WERI-Rb-1 (cell line): Measurements from ENCODE around the gene MUC4.
"Not testable (repeated sequence)": the region's sequence is repeated elsewhere in the genome, so short reads cannot be mapped to it uniquely, and the experiment has no call there.

Source experiments
- DNase-seq: peaks from one replicate; pipeline ENCODE4 v3.0.0-alpha.2; 2020
- H3K27ac ChIP-seq: fragments of 250-450 bp; sonication (Bioruptor Pico); 2 replicates; pipeline ENCODE4 v1.5.1; 2020; ENCODE audit warnings: mild to moderate bottlenecking, moderate library complexity
- H3K27me3 ChIP-seq: fragments of 250-450 bp; sonication (Bioruptor Pico); 2 replicates; pipeline ENCODE4 v1.5.1; 2021; ENCODE audit warnings: mild to moderate bottlenecking, low read depth, moderate library complexity; ENCODE audit not compliant: insufficient read depth, severe bottlenecking
- H3K36me3 ChIP-seq: fragments of 250-450 bp; sonication (Bioruptor Pico); 2 replicates; pipeline ENCODE4 v1.5.1; 2020; ENCODE audit warnings: mild to moderate bottlenecking, moderate library complexity
- H3K4me3 ChIP-seq: 2 replicates; pipeline ENCODE4 v1.5.1; 2011; ENCODE audit warnings: low read depth, mild to moderate bottlenecking, control low read depth, low read length
- H3K9me3 ChIP-seq: fragments of 250-450 bp; sonication (Bioruptor Pico); 2 replicates; pipeline ENCODE4 v1.5.1; 2021; ENCODE audit warnings: mild to moderate bottlenecking, moderate library complexity; ENCODE audit not compliant: severe bottlenecking
- TF ChIP-seq, protein P1 (sequence below): IDR thresholded peaks from 2 replicates; pipeline ENCODE4 v1.5.1; 2011; ENCODE audit warnings: low read depth, mild to moderate bottlenecking, control low read depth, inconsistent platforms, low read length

The MUC4 gene

DNA sequence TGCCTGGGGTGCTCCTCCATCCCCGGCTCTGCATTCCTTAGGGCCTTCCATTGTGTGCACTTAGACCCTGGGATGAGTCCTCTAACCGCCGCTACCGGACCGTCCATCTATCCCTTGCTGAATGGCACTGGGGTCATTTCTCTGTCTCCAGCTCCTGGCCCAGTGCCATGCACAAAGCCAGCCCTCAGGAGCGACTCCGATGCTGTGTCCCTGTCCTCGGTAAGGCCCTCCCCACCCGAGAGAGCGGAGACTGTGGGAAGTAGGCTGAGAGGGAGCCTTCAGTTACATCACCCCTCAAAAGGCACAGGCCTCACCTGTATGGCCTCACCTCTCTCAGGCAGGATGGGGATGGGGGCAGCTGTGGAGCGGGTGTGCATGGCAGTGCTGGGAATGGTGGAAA lies 33.8 kb downstream of the MUC4 start:
- no peak for DNase-seq
- Histone ChIP-seq H3K4me3 (no peak overlapping the region), H3K9me3 (no peaks in the 10 kb centered on the region), H3K27me3 (no peaks in the 10 kb centered on the region), H3K36me3 (no peaks in the 10 kb centered on the region), H3K27ac (no peak overlapping the region)
- TF ChIP-seq, protein P1, sequence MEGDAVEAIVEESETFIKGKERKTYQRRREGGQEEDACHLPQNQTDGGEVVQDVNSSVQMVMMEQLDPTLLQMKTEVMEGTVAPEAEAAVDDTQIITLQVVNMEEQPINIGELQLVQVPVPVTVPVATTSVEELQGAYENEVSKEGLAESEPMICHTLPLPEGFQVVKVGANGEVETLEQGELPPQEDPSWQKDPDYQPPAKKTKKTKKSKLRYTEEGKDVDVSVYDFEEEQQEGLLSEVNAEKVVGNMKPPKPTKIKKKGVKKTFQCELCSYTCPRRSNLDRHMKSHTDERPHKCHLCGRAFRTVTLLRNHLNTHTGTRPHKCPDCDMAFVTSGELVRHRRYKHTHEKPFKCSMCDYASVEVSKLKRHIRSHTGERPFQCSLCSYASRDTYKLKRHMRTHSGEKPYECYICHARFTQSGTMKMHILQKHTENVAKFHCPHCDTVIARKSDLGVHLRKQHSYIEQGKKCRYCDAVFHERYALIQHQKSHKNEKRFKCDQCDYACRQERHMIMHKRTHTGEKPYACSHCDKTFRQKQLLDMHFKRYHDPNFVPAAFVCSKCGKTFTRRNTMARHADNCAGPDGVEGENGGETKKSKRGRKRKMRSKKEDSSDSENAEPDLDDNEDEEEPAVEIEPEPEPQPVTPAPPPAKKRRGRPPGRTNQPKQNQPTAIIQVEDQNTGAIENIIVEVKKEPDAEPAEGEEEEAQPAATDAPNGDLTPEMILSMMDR = no peak

GRCh38 chr3:195774917-195775316 lies 36.8 kb downstream of the MUC4 start:
- TF ChIP-seq, protein P1 = peak; percentile 55
- Histone ChIP-seq H3K27me3 (no peaks in the 10 kb centered on the region), H3K9me3 (no peaks in the 10 kb centered on the region), H3K27ac (no peak overlapping the region), H3K4me3 (no peak overlapping the region), H3K36me3 (no peaks in the 10 kb centered on the region)
- DNase-seq = peak; percentile 41

DNA sequence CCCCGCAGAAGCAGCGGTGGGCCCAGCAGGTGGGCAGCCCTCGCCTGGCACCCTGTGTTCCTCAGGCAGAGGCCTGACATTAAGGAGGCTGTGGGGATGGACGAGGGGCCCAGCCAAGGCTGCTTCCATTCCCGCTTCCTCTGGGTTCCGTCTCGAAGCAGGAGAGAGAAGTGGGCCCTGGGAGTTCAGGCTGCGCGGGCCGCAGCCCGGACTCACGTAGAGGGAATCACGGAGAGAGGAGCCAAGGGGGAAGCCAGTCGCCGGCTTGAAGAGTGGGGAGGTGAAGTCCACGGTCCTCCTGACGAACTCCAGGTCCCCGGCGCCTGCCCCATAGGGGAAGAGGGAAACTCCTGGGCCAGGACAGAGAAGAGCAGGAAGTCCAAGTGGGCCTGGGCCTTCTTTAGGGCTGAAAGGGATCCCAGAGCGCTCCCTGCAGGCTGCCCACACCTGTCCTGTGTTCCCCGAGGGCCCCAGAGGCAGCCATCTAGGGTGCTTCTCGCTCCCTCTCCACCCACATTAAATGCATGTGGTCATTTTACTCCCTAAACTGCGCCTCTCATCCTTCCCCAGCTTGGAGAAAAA lies 37.7 kb downstream of the MUC4 start:
- TF ChIP-seq, protein P1 = peak; percentile 18; the same call in 1 of the 2 replicates
- no peaks in the 10 kb centered on the region for H3K9me3 ChIP-seq
- H3K4me3 ChIP-seq = no peak overlapping the region
- H3K27me3 ChIP-seq = no peaks in the 10 kb centered on the region
- DNase-seq = no peak
- H3K36me3 ChIP-seq = no peaks in the 10 kb centered on the region
- H3K27ac ChIP-seq = no peak overlapping the region

- Histone ChIP-seq H3K27me3 (no peaks in the 10 kb centered on the region), H3K27ac (no peak overlapping the region), H3K36me3 (no peaks in the 10 kb centered on the region), H3K4me3 (no peak overlapping the region), H3K9me3 (no peaks in the 10 kb centered on the region)
- no peak for DNase-seq
- TF ChIP-seq, protein P1 = no peak
Observed at GRCh38 chr3:195771646-195772300, 40.0 kb downstream of the MUC4 start.

GRCh38 chr3:195770841-195771645 lies 40.7 kb downstream of the MUC4 start:
- H3K36me3 ChIP-seq, H3K27ac ChIP-seq, DNase-seq, H3K4me3 ChIP-seq, H3K9me3 ChIP-seq, H3K27me3 ChIP-seq: not testable (repeated sequence)

DNA sequence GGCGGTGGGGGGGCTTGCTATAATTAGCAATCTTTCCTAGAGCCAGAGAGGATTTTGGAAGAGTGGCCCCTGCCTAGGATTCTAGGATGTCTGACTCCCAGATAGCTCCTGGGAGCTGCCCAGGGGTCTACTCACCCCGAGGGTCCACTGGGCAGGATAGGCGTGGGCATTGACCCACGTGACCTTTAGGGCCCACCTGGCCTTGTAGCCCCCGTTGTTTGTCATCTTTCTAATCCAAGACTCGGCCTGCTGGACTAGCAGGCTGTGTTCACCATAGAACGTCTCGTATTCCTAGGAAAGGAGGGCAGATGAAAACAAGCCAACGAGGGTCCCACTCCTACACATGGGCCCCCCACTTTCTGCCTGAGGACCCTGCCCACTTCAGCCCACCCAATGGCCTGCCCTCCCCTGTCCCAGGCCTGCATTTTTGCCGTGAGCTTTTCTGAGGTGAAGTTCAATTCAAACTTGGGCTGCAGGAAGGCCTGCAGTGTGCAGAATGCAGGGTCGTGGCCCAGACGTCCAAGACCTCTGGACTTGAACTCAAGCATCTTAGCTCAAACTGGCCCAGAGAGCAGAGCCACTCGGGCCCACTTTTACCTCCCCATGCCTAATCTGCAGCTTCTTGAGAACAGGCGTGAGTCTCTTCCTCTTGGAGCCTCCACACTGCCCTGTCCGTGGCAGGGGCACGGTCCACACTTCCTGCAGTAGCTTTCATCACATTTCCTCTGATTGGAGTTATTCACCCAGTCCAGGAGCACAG lies 41.5 kb downstream of the MUC4 start:
- no peaks in the 10 kb centered on the region for H3K9me3 ChIP-seq
- no peaks in the 10 kb centered on the region for H3K36me3 ChIP-seq
- TF ChIP-seq, protein P1 = no peak
- H3K27ac ChIP-seq = no peak overlapping the region
- no peak for DNase-seq
- H3K4me3 ChIP-seq = no peak overlapping the region
- no peaks in the 10 kb centered on the region for H3K27me3 ChIP-seq
